Esophagus muscularis mucosa (tissue), 4 donors: ENCODE data around the gene PGF. TPM values are rescaled to one million over a fixed set of nuclear protein-coding genes. Genes with fewer than 3 reads are reported as not detected.

ENCODE experiments used
- DNase-seq: peaks from one replicate; pipeline ENCODE4 v3.0.0-alpha.2; 2017; ENCODE audit errors: extremely low spot score
- H3K27ac ChIP-seq, 4 donors: fragments of 200-600 bp; sonication (generic); replicated peaks in 1 of 4; 1 replicate in 3 of 4; 2 replicates in 1 of 4; pipeline ENCODE4 v1.5.1; 2016 to 2019; ENCODE audit warnings: mild to moderate bottlenecking in 1 of 4
- H3K27me3 ChIP-seq, 4 donors: fragments of 200-600 bp; sonication (generic); one replicate each; pipeline versions ENCODE4 v1.5.1 to v1.6.0; 2016 to 2019
- H3K36me3 ChIP-seq, 4 donors: fragments of 200-600 bp; sonication (generic); one replicate each; pipeline ENCODE4 v1.5.1; 2016 to 2019
- H3K4me1 ChIP-seq, 4 donors: fragments of 200-600 bp; sonication (generic); one replicate each; pipeline ENCODE4 v1.5.1; 2016 to 2019
- H3K4me3 ChIP-seq, 4 donors: fragments of 200-600 bp; sonication (generic); 1 replicate in 2 of 4; 2 replicates in 2 of 4; pipeline ENCODE4 v1.5.1; 2016 to 2019; ENCODE audit warnings: mild to moderate bottlenecking in 4 of 4, moderate library complexity in 1 of 4
- H3K9me3 ChIP-seq, 4 donors: fragments of 200-600 bp; sonication (generic); 1 replicate in 3 of 4; 2 replicates in 1 of 4; pipeline ENCODE4 v1.5.1; 2016 to 2019
- CTCF ChIP-seq, 3 experiments: fragments of 200-600 bp in 2 of 3; fragments of 450-650 bp in 1 of 3; sonication (generic) in 2 of 3; IDR thresholded peaks; one replicate each; pipeline ENCODE4 v1.5.1; 2017 to 2019; ENCODE audit warnings: antibody characterized with exemption in 3 of 3, mild to moderate bottlenecking in 2 of 3, moderate library complexity in 1 of 3
- EP300 ChIP-seq: sonication (generic); formaldehyde crosslinking; IDR thresholded peaks from one replicate; pipeline ENCODE4 v1.6.1; 2017; ENCODE audit warnings: antibody characterized with exemption
- POLR2A ChIP-seq: fragments of 450-650 bp; IDR thresholded peaks from one replicate; pipeline ENCODE4 v1.6.1; 2017; ENCODE audit warnings: antibody characterized with exemption, moderate library complexity, mild to moderate bottlenecking, low read depth
- POLR2AphosphoS5 ChIP-seq, 2 donors: sonication (generic); formaldehyde crosslinking; IDR thresholded peaks; one replicate each; pipeline ENCODE4 v1.6.1; 2017; ENCODE audit warnings: antibody characterized with exemption in 2 of 2
- WGBS: methylation state at CpG from one replicate; pipeline ENCODE4 v1.1.5; 2018; 5-methylcytosine and 5-hydroxymethylcytosine counted together
- intact Hi-C: fragments of 100-400 bp; cut with DNase I; formaldehyde crosslinking; loops from one replicate; pipeline ENCODE4 v1.15.1; 2023
- total RNA-seq, 4 donors: library from RNA; depleted of rRNA; stranded (reverse); fragments of >200 nt; gene quantifications; one replicate each; pipeline versions ENCODE4 v1.1.0 to v1.2.1, GENCODE V29; 2016

The PGF gene
- total RNA-seq, 4 donors from 2014 or later: 16.7 to 69.6 (median 18.4) TPM

- Histone ChIP-seq H3K4me3 (no peak overlapping the region), H3K36me3 (no peaks in the 10 kb centered on the region), H3K27me3 (no peaks in the 10 kb centered on the region), H3K9me3 (no peaks in the 10 kb centered on the region), H3K27ac (no peak overlapping the region), H3K4me1 (peaks cover 11 to 39% (median 32%) of the 10 kb centered on the region in 4 donors)
- WGBS: 88% methylated on average over 5 of the region's 5 CpGs
- TF ChIP-seq CTCF (IDR thresholded peaks at IDR 0.05) (no peak), POLR2AphosphoS5 (IDR thresholded peaks at IDR 0.05) (no peak), EP300 (no peak), POLR2A (no peak)
- no peak for DNase-seq
- intact Hi-C loops: no loop called here
Measured at GRCh38 chr14:74981833-74982232, 26.4 kb upstream of the PGF start.

- no peak for DNase-seq
- peaks cover 11 to 43% (median 32%) of the 10 kb centered on the region in 4 donors for H3K4me1 ChIP-seq
- no peak overlapping the region for H3K27ac ChIP-seq
Measured at GRCh38 chr14:74981462-74981782, 26.0 kb upstream of the PGF start.

GRCh38 chr14:74980731-74981461, 25.5 kb upstream of the PGF start:
- peaks cover 11 to 46% (median 33%) of the 10 kb centered on the region in 4 donors for H3K4me1 ChIP-seq
- TF ChIP-seq POLR2AphosphoS5 (IDR thresholded peaks at IDR 0.05) (no peak), EP300 (no peak), CTCF (IDR thresholded peaks at IDR 0.05) (no peak), POLR2A (no peak)
- intact Hi-C loops: no loop called here
- H3K4me3 ChIP-seq: no peak overlapping the region
- H3K27ac ChIP-seq: no peak overlapping the region
- no peak for DNase-seq
- WGBS: 68% methylated on average over 16 of the region's 35 CpGs
- no peaks in the 10 kb centered on the region for H3K9me3 ChIP-seq
- no peaks in the 10 kb centered on the region for H3K36me3 ChIP-seq
- H3K27me3 ChIP-seq: no peaks in the 10 kb centered on the region

More at GRCh38 chr14:74981462-74981782, 26.0 kb upstream of the PGF start:
- Histone ChIP-seq H3K27me3 (no peaks in the 10 kb centered on the region), H3K9me3 (no peaks in the 10 kb centered on the region), H3K4me3 (no peak overlapping the region), H3K36me3 (no peaks in the 10 kb centered on the region)
- no peak for TF ChIP-seq POLR2A
- no peak for TF ChIP-seq CTCF (IDR thresholded peaks at IDR 0.05)
- TF ChIP-seq POLR2AphosphoS5 (IDR thresholded peaks at IDR 0.05): no peak
- no peak for TF ChIP-seq EP300
- intact Hi-C loops: no loop called here
- 90% methylated on average over 9 of the region's 9 CpGs for WGBS

- TF ChIP-seq POLR2AphosphoS5 (IDR thresholded peaks at IDR 0.05) (no peak), EP300 (no peak), CTCF (IDR thresholded peaks at IDR 0.05) (no peak), POLR2A (no peak)
- no peak for DNase-seq
- no peaks in the 10 kb centered on the region for H3K36me3 ChIP-seq
- 100% methylated on average over 3 of the region's 4 CpGs for WGBS
- intact Hi-C loops: no loop called here
- peaks cover 16 to 51% (median 38%) of the 10 kb centered on the region in 4 donors for H3K4me1 ChIP-seq
- no peak overlapping the region for H3K27ac ChIP-seq
- H3K9me3 ChIP-seq: no peaks in the 10 kb centered on the region
- no peak overlapping the region for H3K4me3 ChIP-seq
- H3K27me3 ChIP-seq: no peaks in the 10 kb centered on the region
Measured at GRCh38 chr14:74980398-74980730, 25.0 kb upstream of the PGF start.
